ENCODE data around the gene CCDC112.

DNA sequence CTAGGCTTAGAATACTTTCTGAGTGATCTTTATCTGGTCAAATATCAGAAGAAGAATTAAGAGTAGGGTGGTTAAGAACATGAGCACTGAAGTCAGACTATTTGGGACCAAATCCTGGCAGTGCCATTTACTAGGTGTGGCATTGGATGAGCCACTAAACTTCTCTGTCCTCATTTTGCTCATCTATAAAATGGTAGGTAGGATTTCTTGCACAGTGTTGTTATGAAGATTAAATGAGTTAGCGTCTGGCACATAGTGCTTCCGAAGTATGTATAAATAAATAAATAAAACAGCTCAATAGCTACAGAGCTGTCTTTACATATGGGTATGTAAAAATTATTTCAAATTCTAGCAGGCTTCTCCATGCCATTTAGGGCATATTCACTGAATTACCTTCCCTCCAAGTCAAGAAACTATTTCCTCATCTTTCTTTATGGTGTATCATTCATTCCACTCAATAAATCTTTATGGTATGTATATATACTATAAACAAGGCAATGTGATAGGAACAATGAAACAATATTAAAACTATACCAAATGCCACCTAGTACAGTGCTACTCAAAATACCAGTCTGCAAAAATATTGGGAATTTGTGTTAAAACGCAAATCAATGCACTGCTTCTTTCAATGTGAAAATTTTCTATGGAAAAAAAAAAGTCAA lies 24.0 kb downstream of the CCDC112 start:
- TF ChIP-seq, protein P1, sequence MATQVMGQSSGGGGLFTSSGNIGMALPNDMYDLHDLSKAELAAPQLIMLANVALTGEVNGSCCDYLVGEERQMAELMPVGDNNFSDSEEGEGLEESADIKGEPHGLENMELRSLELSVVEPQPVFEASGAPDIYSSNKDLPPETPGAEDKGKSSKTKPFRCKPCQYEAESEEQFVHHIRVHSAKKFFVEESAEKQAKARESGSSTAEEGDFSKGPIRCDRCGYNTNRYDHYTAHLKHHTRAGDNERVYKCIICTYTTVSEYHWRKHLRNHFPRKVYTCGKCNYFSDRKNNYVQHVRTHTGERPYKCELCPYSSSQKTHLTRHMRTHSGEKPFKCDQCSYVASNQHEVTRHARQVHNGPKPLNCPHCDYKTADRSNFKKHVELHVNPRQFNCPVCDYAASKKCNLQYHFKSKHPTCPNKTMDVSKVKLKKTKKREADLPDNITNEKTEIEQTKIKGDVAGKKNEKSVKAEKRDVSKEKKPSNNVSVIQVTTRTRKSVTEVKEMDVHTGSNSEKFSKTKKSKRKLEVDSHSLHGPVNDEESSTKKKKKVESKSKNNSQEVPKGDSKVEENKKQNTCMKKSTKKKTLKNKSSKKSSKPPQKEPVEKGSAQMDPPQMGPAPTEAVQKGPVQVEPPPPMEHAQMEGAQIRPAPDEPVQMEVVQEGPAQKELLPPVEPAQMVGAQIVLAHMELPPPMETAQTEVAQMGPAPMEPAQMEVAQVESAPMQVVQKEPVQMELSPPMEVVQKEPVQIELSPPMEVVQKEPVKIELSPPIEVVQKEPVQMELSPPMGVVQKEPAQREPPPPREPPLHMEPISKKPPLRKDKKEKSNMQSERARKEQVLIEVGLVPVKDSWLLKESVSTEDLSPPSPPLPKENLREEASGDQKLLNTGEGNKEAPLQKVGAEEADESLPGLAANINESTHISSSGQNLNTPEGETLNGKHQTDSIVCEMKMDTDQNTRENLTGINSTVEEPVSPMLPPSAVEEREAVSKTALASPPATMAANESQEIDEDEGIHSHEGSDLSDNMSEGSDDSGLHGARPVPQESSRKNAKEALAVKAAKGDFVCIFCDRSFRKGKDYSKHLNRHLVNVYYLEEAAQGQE (IDR thresholded peaks at IDR 0.05; ENCODE audit: insufficient replicate concordance, low read depth) = no peak
- TF ChIP-seq, protein P2, sequence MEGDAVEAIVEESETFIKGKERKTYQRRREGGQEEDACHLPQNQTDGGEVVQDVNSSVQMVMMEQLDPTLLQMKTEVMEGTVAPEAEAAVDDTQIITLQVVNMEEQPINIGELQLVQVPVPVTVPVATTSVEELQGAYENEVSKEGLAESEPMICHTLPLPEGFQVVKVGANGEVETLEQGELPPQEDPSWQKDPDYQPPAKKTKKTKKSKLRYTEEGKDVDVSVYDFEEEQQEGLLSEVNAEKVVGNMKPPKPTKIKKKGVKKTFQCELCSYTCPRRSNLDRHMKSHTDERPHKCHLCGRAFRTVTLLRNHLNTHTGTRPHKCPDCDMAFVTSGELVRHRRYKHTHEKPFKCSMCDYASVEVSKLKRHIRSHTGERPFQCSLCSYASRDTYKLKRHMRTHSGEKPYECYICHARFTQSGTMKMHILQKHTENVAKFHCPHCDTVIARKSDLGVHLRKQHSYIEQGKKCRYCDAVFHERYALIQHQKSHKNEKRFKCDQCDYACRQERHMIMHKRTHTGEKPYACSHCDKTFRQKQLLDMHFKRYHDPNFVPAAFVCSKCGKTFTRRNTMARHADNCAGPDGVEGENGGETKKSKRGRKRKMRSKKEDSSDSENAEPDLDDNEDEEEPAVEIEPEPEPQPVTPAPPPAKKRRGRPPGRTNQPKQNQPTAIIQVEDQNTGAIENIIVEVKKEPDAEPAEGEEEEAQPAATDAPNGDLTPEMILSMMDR (IDR thresholded peaks at IDR 0.05; ENCODE audit: insufficient read depth, low read length) = no peak
